ENCODE results near the gene MYO1C. TPM values are rescaled to one million over a fixed set of nuclear protein-coding genes. Genes with fewer than 3 reads are reported as not detected.

MYO1C gene
- total and polyA plus RNA-seq, 9 of the 15 experiments (the other 6 are each of a cell fraction or from before 2014, with no cell fraction given), result 0.46 to 32.5 (median 11.6) TPM

DNA sequence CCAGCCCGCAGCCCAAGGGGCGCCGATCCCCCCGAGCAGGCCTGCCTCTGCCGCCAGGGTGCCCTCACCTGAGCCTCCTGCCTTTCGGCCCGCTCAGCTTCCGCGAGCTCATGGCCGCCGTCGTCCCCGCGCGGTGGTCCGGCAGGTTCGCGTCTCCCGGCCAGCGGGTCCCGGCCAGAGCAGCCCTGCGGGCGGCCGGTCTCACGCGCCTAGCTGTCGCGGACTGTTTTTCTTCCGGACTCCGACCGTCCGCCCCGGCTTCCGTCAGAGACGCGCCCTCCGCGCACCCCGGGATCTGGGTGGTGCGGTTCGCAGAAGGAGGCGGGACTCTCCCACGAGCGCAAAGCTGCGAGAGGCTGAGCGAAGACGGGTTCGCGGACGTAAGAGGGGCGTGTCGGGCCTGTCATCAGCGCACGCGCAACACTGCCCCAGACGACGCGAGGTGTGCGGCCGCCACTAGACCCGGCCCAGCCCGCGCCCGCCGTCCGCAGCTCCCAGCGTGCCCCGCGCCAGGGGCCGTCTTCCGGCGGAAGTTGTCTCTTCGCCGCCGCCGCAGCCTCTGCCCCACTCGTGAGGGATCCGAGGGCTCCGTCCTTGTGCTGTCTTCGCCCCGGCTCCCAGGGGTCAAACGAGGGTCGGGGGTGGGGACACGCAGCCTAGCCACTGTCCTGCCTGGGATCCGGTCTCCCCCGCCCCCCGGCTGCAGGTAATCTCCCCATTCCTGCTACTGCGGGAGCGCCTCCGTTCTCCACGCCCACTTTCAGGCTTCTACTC lies 24.1 kb upstream of the MYO1C start, which contains the start of gene INPP5K (continued):
- TF ChIP-seq FOXA3 (CRISPR knock-in tag; conservative IDR thresholded peaks at IDR 0.05 in 1 of 2, IDR thresholded peaks at IDR 0.05 in 1 of 2) (no peak), BMI1 (IDR thresholded peaks at IDR 0.05; ENCODE audit: low read length) (no peak), POU5F1 (IDR thresholded peaks at IDR 0.05; ENCODE audit: borderline replicate concordance, low read depth, low read length, partially characterized antibody) (no peak), RNF2 (IDR thresholded peaks at IDR 0.05) (no peak), ZNF766 (CRISPR knock-in tag; conservative IDR thresholded peaks at IDR 0.05) (no peak), GATAD2A (IDR thresholded peaks at IDR 0.05) (no peak), TOE1 (IDR thresholded peaks at IDR 0.05; ENCODE audit: borderline replicate concordance) (no peak), TOE1 (CRISPR knock-in tag; IDR thresholded peaks at IDR 0.05; ENCODE audit: borderline replicate concordance, low read depth) (no peak), HNRNPH1 (optimal IDR thresholded peaks at IDR 0.05; ENCODE audit: low read depth, low read length) (no peak), NFRKB (IDR thresholded peaks at IDR 0.05; ENCODE audit: low read depth) (no peak), ZNF436 (CRISPR knock-in tag; IDR thresholded peaks at IDR 0.05) (no peak), NFATC3 (IDR thresholded peaks at IDR 0.05) (no peak), ETV5 (CRISPR knock-in tag; IDR thresholded peaks at IDR 0.05; ENCODE audit: low read depth) (peak; percentile 17; the same call in 1 of the 2 replicates)
- TF ChIP-seq, protein P1, sequence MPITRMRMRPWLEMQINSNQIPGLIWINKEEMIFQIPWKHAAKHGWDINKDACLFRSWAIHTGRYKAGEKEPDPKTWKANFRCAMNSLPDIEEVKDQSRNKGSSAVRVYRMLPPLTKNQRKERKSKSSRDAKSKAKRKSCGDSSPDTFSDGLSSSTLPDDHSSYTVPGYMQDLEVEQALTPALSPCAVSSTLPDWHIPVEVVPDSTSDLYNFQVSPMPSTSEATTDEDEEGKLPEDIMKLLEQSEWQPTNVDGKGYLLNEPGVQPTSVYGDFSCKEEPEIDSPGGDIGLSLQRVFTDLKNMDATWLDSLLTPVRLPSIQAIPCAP (CRISPR knock-in tag; IDR thresholded peaks at IDR 0.05; ENCODE audit: borderline replicate concordance), result no peak
- TF ChIP-seq, protein P2, sequence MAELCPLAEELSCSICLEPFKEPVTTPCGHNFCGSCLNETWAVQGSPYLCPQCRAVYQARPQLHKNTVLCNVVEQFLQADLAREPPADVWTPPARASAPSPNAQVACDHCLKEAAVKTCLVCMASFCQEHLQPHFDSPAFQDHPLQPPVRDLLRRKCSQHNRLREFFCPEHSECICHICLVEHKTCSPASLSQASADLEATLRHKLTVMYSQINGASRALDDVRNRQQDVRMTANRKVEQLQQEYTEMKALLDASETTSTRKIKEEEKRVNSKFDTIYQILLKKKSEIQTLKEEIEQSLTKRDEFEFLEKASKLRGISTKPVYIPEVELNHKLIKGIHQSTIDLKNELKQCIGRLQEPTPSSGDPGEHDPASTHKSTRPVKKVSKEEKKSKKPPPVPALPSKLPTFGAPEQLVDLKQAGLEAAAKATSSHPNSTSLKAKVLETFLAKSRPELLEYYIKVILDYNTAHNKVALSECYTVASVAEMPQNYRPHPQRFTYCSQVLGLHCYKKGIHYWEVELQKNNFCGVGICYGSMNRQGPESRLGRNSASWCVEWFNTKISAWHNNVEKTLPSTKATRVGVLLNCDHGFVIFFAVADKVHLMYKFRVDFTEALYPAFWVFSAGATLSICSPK (IDR thresholded peaks at IDR 0.05; ENCODE audit: borderline replicate concordance), result no peak
- TF ChIP-seq, protein P3, sequence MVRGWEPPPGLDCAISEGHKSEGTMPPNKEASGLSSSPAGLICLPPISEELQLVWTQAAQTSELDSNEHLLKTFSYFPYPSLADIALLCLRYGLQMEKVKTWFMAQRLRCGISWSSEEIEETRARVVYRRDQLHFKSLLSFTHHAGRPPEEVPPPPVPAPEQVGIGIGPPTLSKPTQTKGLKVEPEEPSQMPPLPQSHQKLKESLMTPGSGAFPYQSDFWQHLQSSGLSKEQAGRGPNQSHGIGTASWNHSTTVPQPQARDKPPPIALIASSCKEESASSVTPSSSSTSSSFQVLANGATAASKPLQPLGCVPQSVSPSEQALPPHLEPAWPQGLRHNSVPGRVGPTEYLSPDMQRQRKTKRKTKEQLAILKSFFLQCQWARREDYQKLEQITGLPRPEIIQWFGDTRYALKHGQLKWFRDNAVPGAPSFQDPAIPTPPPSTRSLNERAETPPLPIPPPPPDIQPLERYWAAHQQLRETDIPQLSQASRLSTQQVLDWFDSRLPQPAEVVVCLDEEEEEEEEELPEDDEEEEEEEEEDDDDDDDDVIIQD (CRISPR knock-in tag; IDR thresholded peaks at IDR 0.05), result no peak
- TF ChIP-seq, protein P4, sequence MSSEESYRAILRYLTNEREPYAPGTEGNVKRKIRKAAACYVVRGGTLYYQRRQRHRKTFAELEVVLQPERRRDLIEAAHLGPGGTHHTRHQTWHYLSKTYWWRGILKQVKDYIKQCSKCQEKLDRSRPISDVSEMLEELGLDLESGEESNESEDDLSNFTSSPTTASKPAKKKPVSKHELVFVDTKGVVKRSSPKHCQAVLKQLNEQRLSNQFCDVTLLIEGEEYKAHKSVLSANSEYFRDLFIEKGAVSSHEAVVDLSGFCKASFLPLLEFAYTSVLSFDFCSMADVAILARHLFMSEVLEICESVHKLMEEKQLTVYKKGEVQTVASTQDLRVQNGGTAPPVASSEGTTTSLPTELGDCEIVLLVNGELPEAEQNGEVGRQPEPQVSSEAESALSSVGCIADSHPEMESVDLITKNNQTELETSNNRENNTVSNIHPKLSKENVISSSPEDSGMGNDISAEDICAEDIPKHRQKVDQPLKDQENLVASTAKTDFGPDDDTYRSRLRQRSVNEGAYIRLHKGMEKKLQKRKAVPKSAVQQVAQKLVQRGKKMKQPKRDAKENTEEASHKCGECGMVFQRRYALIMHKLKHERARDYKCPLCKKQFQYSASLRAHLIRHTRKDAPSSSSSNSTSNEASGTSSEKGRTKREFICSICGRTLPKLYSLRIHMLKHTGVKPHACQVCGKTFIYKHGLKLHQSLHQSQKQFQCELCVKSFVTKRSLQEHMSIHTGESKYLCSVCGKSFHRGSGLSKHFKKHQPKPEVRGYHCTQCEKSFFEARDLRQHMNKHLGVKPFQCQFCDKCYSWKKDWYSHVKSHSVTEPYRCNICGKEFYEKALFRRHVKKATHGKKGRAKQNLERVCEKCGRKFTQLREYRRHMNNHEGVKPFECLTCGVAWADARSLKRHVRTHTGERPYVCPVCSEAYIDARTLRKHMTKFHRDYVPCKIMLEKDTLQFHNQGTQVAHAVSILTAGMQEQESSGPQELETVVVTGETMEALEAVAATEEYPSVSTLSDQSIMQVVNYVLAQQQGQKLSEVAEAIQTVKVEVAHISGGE (CRISPR knock-in tag; IDR thresholded peaks at IDR 0.05), result peak in 1 of 3 experiments; percentile 73; a peak in 3 of 6 replicates
- TF ChIP-seq, protein P5, sequence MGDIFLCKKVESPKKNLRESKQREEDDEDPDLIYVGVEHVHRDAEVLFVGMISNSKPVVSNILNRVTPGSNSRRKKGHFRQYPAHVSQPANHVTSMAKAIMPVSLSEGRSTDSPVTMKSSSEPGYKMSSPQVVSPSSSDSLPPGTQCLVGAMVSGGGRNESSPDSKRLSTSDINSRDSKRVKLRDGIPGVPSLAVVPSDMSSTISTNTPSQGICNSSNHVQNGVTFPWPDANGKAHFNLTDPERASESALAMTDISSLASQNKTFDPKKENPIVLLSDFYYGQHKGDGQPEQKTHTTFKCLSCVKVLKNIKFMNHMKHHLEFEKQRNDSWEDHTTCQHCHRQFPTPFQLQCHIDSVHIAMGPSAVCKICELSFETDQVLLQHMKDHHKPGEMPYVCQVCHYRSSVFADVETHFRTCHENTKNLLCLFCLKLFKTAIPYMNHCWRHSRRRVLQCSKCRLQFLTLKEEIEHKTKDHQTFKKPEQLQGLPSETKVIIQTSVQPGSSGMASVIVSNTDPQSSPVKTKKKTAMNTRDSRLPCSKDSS (IDR thresholded peaks at IDR 0.05; ENCODE audit: low read depth, partially characterized antibody), result no peak
